Activated CD4-positive, alpha-beta T cell treated with anti-CD3 and anti-CD28 coated beads for 36 hours (primary cell): ENCODE data around the gene MGAT5. TPM values are rescaled to one million over a fixed set of nuclear protein-coding genes. Genes with fewer than 3 reads are reported as not detected.

Experiments used
- ATAC-seq: fragments of 200-7000 bp; cut with Tn5 transposase; one replicate; pipeline ENCODE4 v1.10.0; 2021; ENCODE audit warnings: mild to moderate bottlenecking, moderate library complexity
- CTCF ChIA-PET: fragments of 350-600 bp; sonication (Branson Sonifier 250); formaldehyde crosslinking; loops from one replicate; lab custom pipeline; 2021; ENCODE audit warnings: antibody characterized with exemption; lab: Charles Lee
- POLR2A ChIA-PET: fragments of 350-600 bp; sonication (Branson Sonifier 250); formaldehyde crosslinking; loops from one replicate; lab custom pipeline; 2021; ENCODE audit warnings: antibody characterized with exemption, inconsistent platforms; lab: Charles Lee
- DNase-seq: peaks from one replicate; pipeline ENCODE4 v3.0.0-alpha.2; 2020
- H3K27ac Mint-ChIP-seq: one replicate; pipeline ENCODE4 v1.8.0; 2021; ENCODE audit warnings: mixed read lengths
- H3K27me3 Mint-ChIP-seq: one replicate; pipeline ENCODE4 v1.8.0; 2021; ENCODE audit warnings: mixed read lengths
- H3K36me3 Mint-ChIP-seq: one replicate; pipeline ENCODE4 v1.8.0; 2021; ENCODE audit warnings: low read depth, mixed read lengths
- H3K4me1 Mint-ChIP-seq: one replicate; pipeline ENCODE4 v1.8.0; 2021; ENCODE audit warnings: mixed read lengths
- H3K4me3 Mint-ChIP-seq: one replicate; pipeline ENCODE4 v1.8.0; 2021; ENCODE audit warnings: mild to moderate bottlenecking, moderate library complexity, mixed read lengths
- H3K9me3 Mint-ChIP-seq: one replicate; pipeline ENCODE4 v1.8.0; 2021; ENCODE audit warnings: low read depth, mixed read lengths
- intact Hi-C, 2 experiments: fragments of 100-400 bp; cut with DNase I in 1 of 2; cut with micrococcal nuclease in 1 of 2; formaldehyde crosslinking; loops; one replicate each; pipeline versions ENCODE4 v1.14.2 to v1.15.1; 2022 to 2024; cut with DNase I, micrococcal nuclease
- total RNA-seq, 2 experiments: library from RNA; stranded (reverse); gene quantifications; one replicate each; pipeline ENCODE4 v1.2.3, GENCODE V29; 2021

The MGAT5 gene
- total RNA-seq, 2 experiments from 2014 or later = 22.2 to 25.7 TPM

GRCh38 chr2:134417968-134418582, 164.2 kb downstream of the MGAT5 start:
- H3K9me3 Mint-ChIP-seq = no peaks in the 10 kb centered on the region

GRCh38 chr2:134420259-134420658, 166.4 kb downstream of the MGAT5 start:
- POLR2A ChIA-PET = no interaction called here
- no peak overlapping the region for H3K4me3 Mint-ChIP-seq
- intact Hi-C loops = no loop called here
- CTCF ChIA-PET = interaction anchor here (1.1 to 2.2 kb wide), 4 partner anchors 9 to 302 kb away, joined by 3 to 5 read pairs (median 4); no protein-coding TSS in a partner anchor
- DNase-seq (no peak), ATAC-seq (no peak)
- peaks cover 3% of the 10 kb centered on the region for H3K4me1 Mint-ChIP-seq
- peaks cover 26% of the 10 kb centered on the region for H3K36me3 Mint-ChIP-seq
- no peaks in the 10 kb centered on the region for H3K27me3 Mint-ChIP-seq
- no peaks in the 10 kb centered on the region for H3K9me3 Mint-ChIP-seq
- no peak overlapping the region for H3K27ac Mint-ChIP-seq

More at GRCh38 chr2:134417968-134418582, 164.2 kb downstream of the MGAT5 start:
- peaks cover 15% of the 10 kb centered on the region for H3K36me3 Mint-ChIP-seq
- H3K4me1 Mint-ChIP-seq = no peaks in the 10 kb centered on the region
- intact Hi-C loops = no loop called here
- ATAC-seq (no peak), DNase-seq (no peak)
- no peak overlapping the region for H3K4me3 Mint-ChIP-seq
- CTCF ChIA-PET = interaction anchor here (0.7 to 2.2 kb wide), 3 partner anchors 33 to 301 kb away, joined by 3 to 5 read pairs (median 5); no protein-coding TSS in a partner anchor
- H3K27ac Mint-ChIP-seq = no peak overlapping the region
- no peaks in the 10 kb centered on the region for H3K27me3 Mint-ChIP-seq
- POLR2A ChIA-PET = no interaction called here

GRCh38 chr2:134420920-134421319, 167.0 kb downstream of the MGAT5 start:
- ChIA-PET POLR2A (no interaction called here), CTCF (interaction anchor here (0.6 to 1.3 kb wide), 3 partner anchors 9 to 178 kb away, joined by 3 to 4 read pairs (median 4); no protein-coding TSS in a partner anchor)
- intact Hi-C loops = no loop called here
- H3K9me3 Mint-ChIP-seq = no peaks in the 10 kb centered on the region
- DNase-seq = no peak
- no peak for ATAC-seq
- no peak overlapping the region for H3K27ac Mint-ChIP-seq
- H3K27me3 Mint-ChIP-seq = no peaks in the 10 kb centered on the region
- no peak overlapping the region for H3K4me3 Mint-ChIP-seq
- H3K4me1 Mint-ChIP-seq = peaks cover 3% of the 10 kb centered on the region
- peaks cover 30% of the 10 kb centered on the region for H3K36me3 Mint-ChIP-seq

GRCh38 chr2:134421556-134422328, 167.9 kb downstream of the MGAT5 start:
- intact Hi-C loops = no loop called here
- peaks cover 7% of the 10 kb centered on the region for H3K4me1 Mint-ChIP-seq
- ChIA-PET POLR2A (no interaction called here), CTCF (interaction anchor here (0.6 to 1.3 kb wide), 2 partner anchors 10 to 15 kb away, joined by 3 to 4 read pairs; no protein-coding TSS in a partner anchor)
- no peaks in the 10 kb centered on the region for H3K9me3 Mint-ChIP-seq
- H3K27me3 Mint-ChIP-seq = no peaks in the 10 kb centered on the region
- H3K36me3 Mint-ChIP-seq = peaks cover 29% of the 10 kb centered on the region
- no peak overlapping the region for H3K4me3 Mint-ChIP-seq
- no peak overlapping the region for H3K27ac Mint-ChIP-seq
- ATAC-seq (no peak), DNase-seq (no peak)

GRCh38 chr2:134425724-134426496, 172.0 kb downstream of the MGAT5 start:
- Mint-ChIP-seq H3K36me3 (peaks cover 22% of the 10 kb centered on the region), H3K27me3 (no peaks in the 10 kb centered on the region), H3K9me3 (no peaks in the 10 kb centered on the region), H3K4me3 (no peak overlapping the region), H3K27ac (peak overlapping the region; percentile 47), H3K4me1 (peaks cover 7% of the 10 kb centered on the region)
- ATAC-seq (no peak), DNase-seq (no peak)
- ChIA-PET CTCF (interaction anchor here (1.1 kb wide), 1 partner anchor 11 kb away, joined by 6 read pairs; no protein-coding TSS in a partner anchor), POLR2A (no interaction called here)
- intact Hi-C loops = no loop called here

- no peaks in the 10 kb centered on the region for H3K9me3 Mint-ChIP-seq
- intact Hi-C loops = no loop called here
- no peaks in the 10 kb centered on the region for H3K27me3 Mint-ChIP-seq
- DNase-seq (no peak), ATAC-seq (no peak)
- H3K27ac Mint-ChIP-seq = no peak overlapping the region
- CTCF ChIA-PET = interaction anchor here (0.6 to 1.1 kb wide), 2 partner anchors 10 to 203 kb away, joined by 3 to 6 read pairs; no protein-coding TSS in a partner anchor
- peaks cover 7% of the 10 kb centered on the region for H3K4me1 Mint-ChIP-seq
- POLR2A ChIA-PET = no interaction called here
- peaks cover 22% of the 10 kb centered on the region for H3K36me3 Mint-ChIP-seq
- no peak overlapping the region for H3K4me3 Mint-ChIP-seq
These were observed 172.8 kb downstream of the MGAT5 start for GRCh38 chr2:134426721-134427120.

GRCh38 chr2:134429886-134430285, 176.0 kb downstream of the MGAT5 start:
- peaks cover 6% of the 10 kb centered on the region for H3K4me1 Mint-ChIP-seq
- H3K27me3 Mint-ChIP-seq = no peaks in the 10 kb centered on the region
- DNase-seq (no peak), ATAC-seq (no peak)
- ChIA-PET CTCF (interaction anchor here (1.1 to 1.8 kb wide), 2 partner anchors 18 to 22 kb away, joined by 3 to 5 read pairs; no protein-coding TSS in a partner anchor), POLR2A (no interaction called here)
- intact Hi-C loops = no loop called here
- H3K36me3 Mint-ChIP-seq = peaks cover 10% of the 10 kb centered on the region
- no peaks in the 10 kb centered on the region for H3K9me3 Mint-ChIP-seq
- no peak overlapping the region for H3K4me3 Mint-ChIP-seq
- H3K27ac Mint-ChIP-seq = no peak overlapping the region

GRCh38 chr2:134431838-134432434, 178.1 kb downstream of the MGAT5 start:
- no peak overlapping the region for H3K27ac Mint-ChIP-seq
- POLR2A ChIA-PET = no interaction called here
- no peak for ATAC-seq

GRCh38 chr2:134432435-134432883, 178.6 kb downstream of the MGAT5 start:
- Mint-ChIP-seq H3K4me3 (no peak overlapping the region), H3K36me3 (no peaks in the 10 kb centered on the region), H3K9me3 (no peaks in the 10 kb centered on the region), H3K4me1 (no peaks in the 10 kb centered on the region), H3K27me3 (no peaks in the 10 kb centered on the region), H3K27ac (no peak overlapping the region)
- ChIA-PET CTCF (no interaction called here), POLR2A (no interaction called here)
- intact Hi-C loops = no loop called here
- ATAC-seq (no peak), DNase-seq (no peak)

More at GRCh38 chr2:134431838-134432434, 178.1 kb downstream of the MGAT5 start:
- no peaks in the 10 kb centered on the region for H3K4me1 Mint-ChIP-seq
- H3K27me3 Mint-ChIP-seq = no peaks in the 10 kb centered on the region
- no peak for DNase-seq
- H3K4me3 Mint-ChIP-seq = no peak overlapping the region
- no peaks in the 10 kb centered on the region for H3K9me3 Mint-ChIP-seq
- intact Hi-C loops = no loop called here
- CTCF ChIA-PET = no interaction called here
- H3K36me3 Mint-ChIP-seq = no peaks in the 10 kb centered on the region

GRCh38 chr2:134433469-134433868, 179.6 kb downstream of the MGAT5 start:
- no peaks in the 10 kb centered on the region for H3K27me3 Mint-ChIP-seq
- intact Hi-C loops = no loop called here
- DNase-seq (no peak), ATAC-seq (no peak)
- H3K9me3 Mint-ChIP-seq = no peaks in the 10 kb centered on the region
- no peaks in the 10 kb centered on the region for H3K36me3 Mint-ChIP-seq
- no peaks in the 10 kb centered on the region for H3K4me1 Mint-ChIP-seq
- no peak overlapping the region for H3K4me3 Mint-ChIP-seq
- CTCF ChIA-PET = no interaction called here
- POLR2A ChIA-PET = no interaction called here
- no peak overlapping the region for H3K27ac Mint-ChIP-seq

GRCh38 chr2:134433979-134434378, 180.1 kb downstream of the MGAT5 start:
- CTCF ChIA-PET = no interaction called here
- no peak for DNase-seq
- POLR2A ChIA-PET = no interaction called here
- H3K4me3 Mint-ChIP-seq = no peak overlapping the region
- no peaks in the 10 kb centered on the region for H3K27me3 Mint-ChIP-seq
- no peak for ATAC-seq
- no peaks in the 10 kb centered on the region for H3K36me3 Mint-ChIP-seq
- H3K9me3 Mint-ChIP-seq = no peaks in the 10 kb centered on the region
- H3K4me1 Mint-ChIP-seq = no peaks in the 10 kb centered on the region
- no peak overlapping the region for H3K27ac Mint-ChIP-seq
- intact Hi-C loops = no loop called here
